SK-N-MC (cell line): ENCODE measurements around the gene SIN3A.

Experiments used
- EZH2 ChIP-seq: fragments of 200-600 bp; sonication (generic); IDR thresholded peaks from one replicate; pipeline ENCODE4 v1.6.1; 2017; ENCODE audit warnings: antibody characterized with exemption
- POLR2AphosphoS5 ChIP-seq: IDR thresholded peaks from 2 replicates; pipeline ENCODE4 v1.6.1; 2012; ENCODE audit warnings: mild to moderate bottlenecking, low read depth, low read length, borderline replicate concordance

DNA sequence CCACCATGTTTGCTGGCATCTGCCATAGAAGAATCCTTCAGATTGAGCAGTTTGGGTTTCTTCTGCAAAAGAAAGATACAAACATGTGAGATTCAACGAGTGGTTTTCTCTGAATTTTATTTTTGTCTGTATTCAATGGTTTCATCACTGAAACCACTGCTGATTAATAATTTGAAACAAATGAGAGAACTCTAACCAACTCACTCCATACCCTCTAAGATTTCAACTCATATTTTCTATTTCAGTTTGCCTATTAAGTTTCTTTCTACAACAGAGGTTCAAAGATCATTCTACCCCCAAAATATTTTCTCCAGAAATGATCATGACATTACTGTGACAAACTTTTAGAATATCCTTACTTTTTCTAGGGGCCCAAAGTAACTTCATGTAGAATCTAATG is 44.4 kb downstream of the SIN3A start:
- TF ChIP-seq EZH2 (no peak), POLR2AphosphoS5 (no peak)
